22Rv1 (cell line): ENCODE data around the gene MYOCD.

Experiments used
- H3K27ac ChIP-seq: fragments of 450-650 bp; 2 replicates; pipeline ENCODE4 v1.5.1; 2017
- ZFX ChIP-seq: fragments of 450-650 bp; IDR thresholded peaks from 2 replicates; pipeline ENCODE4 v1.6.1; 2017; ENCODE audit warnings: antibody characterized with exemption, borderline replicate concordance
- TF ChIP-seq, protein P1 (sequence below): fragments of 450-650 bp; IDR thresholded peaks from 2 replicates; pipeline ENCODE4 v1.5.1; 2017; ENCODE audit warnings: mild to moderate bottlenecking

Gene MYOCD

DNA sequence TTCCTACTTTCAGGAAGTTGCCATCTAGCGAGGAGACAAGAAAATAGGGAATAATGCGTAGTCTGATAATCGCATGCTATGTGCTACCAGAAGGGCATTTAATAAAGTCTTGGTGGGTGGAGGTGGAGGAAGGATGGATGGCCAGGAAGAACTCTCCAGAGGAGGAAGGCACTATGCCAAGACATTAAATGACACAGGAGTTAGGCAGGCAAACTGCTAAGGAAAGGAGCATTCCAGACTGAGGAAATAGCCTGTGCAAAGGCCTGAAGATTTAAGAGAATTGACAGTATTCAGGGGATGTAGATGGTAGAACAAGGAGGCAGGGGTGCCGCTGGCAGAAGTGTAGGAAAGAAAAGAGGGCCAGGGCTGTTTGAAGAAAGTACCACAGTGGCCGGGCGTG lies 104.3 kb downstream of the MYOCD start:
- no peak overlapping the region for H3K27ac ChIP-seq
- TF ChIP-seq, protein P1, sequence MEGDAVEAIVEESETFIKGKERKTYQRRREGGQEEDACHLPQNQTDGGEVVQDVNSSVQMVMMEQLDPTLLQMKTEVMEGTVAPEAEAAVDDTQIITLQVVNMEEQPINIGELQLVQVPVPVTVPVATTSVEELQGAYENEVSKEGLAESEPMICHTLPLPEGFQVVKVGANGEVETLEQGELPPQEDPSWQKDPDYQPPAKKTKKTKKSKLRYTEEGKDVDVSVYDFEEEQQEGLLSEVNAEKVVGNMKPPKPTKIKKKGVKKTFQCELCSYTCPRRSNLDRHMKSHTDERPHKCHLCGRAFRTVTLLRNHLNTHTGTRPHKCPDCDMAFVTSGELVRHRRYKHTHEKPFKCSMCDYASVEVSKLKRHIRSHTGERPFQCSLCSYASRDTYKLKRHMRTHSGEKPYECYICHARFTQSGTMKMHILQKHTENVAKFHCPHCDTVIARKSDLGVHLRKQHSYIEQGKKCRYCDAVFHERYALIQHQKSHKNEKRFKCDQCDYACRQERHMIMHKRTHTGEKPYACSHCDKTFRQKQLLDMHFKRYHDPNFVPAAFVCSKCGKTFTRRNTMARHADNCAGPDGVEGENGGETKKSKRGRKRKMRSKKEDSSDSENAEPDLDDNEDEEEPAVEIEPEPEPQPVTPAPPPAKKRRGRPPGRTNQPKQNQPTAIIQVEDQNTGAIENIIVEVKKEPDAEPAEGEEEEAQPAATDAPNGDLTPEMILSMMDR: no peak
- TF ChIP-seq ZFX: no peak

DNA sequence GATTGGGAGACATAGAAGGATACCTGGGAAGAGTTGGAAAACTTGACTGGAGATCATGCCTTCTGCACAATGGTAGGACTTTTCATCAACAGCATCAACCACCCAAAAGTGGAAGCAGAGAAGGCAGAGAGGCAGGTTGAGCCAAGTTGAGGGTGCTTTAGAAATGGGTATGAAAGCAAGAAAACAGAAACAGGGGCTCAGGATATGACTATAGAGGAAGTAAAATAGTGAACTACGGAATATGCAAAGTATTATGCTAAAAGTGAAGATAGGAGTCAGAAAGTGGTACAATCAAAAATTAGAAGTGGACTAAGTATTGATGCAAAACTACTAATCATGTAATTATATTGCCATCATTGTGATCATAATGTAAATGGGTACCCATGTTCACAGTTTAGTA lies 107.5 kb downstream of the MYOCD start:
- TF ChIP-seq ZFX: no peak
- TF ChIP-seq, protein P1: no peak
- no peak overlapping the region for H3K27ac ChIP-seq

DNA sequence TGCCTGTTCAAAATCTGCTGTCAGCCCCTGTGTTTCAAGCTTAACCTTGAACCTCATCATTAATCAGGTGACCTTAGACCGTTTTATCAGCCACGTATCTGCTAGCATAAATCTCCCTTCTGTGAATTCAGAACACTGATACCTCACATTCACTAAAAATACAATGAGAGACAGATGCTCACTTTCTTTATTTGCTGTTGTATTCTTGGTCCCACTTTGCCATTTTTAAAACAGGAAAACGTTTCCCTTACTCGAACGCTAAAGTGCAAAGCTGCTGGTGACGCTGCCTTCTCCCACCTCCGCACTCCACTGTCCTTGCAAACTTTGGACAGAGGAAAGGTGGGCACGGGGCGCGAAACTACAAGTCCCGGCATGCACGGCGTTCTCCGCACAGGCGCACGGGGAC lies 123.4 kb downstream of the MYOCD start:
- no peak overlapping the region for H3K27ac ChIP-seq

DNA sequence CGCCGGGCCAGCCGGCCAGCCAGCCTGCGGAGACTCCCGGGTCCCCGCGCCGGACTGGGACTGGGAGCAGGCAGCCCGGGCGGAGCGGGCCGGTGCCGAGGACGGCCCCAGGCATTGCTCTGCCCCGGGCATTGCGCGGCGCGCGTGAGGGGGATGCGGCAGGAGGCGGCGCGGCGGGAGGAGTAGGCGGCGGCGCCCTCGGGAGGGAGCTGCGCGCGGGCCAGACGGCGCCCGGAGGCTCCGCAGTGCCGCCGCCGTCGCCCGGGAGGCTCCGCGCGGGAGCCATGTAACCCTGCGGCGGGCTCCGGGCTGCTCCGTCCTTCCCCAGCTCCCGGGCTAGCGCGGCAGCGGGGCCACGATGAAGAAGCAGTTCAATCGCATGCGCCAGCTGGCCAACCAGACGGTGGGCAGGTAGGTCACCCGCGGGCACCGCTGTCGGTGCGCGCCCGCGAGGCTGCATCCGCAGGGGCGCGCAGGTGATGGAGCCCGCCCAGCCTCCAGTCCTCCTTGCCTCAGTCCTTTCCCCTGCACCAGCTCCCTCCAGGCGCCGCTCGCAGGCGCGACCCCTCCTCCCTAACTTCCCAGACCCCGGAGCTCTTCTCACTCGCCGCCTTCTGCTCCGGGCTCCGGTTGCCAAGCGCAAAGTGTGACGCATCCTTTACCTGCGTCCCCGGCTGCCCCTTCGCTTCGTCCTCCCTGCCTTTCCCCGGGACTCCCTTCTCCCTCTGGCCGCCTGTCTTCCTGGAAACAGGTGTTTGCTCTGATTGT lies 124.0 kb downstream of the MYOCD start, which contains the start of gene ARHGAP44:
ARHGAP44 (plus strand) TSS at position 18 of the 768 bp plus-strand sequence; CDS start at position 359, 341 bp downstream.
- H3K27ac ChIP-seq: no peak within 1 kb of the TSS

More for the DNA sequence above, 123.4 kb downstream of the MYOCD start:
- TF ChIP-seq, protein P1: no peak
- no peak for TF ChIP-seq ZFX

DNA sequence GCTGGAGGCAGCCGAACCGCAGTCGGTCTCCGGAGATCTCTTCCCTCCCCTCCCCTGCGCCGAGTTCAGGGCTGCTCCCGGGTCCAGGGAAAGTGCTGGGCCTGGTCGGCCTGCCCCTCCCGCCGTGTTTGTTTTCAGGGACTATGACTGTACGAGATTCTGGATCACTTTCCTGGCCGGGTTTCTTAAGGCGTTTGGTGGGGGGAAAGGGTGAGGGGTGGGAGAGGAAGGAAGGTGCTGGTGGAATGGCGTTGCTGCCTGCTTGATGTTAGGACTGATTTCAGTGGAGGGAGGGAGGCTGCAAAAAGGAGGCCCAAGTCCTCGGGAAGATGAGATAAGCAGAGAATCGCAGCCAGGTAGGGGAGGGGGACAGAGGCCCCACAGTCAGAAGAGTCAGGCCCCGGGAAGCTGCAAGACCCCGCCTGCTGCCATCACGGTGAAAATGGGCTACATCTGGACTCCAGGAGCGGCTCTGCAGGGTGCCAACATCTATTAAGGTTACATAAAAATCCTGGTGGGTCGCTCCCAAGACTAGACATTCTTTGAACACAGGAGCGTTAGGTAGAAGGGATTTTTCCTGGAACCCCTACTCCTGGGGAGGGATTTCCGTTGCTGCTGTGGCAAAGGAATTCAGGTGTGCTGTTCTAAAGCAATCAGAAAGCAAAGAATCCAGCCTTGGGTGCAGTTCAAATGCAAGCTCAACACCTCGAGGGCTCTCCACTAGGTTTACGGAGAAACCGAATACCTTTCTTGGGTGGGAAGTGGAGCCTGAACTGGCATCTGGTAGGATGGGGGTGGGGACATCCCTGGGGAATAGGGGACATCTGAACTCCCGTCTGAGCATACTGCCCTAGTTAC lies 124.8 kb downstream of the MYOCD start:
- TF ChIP-seq ZFX: no peak
- TF ChIP-seq, protein P1: no peak
- no peak overlapping the region for H3K27ac ChIP-seq

More for the DNA sequence above, 124.0 kb downstream of the MYOCD start, which contains the start of gene ARHGAP44:
- no peak for TF ChIP-seq ZFX
- TF ChIP-seq, protein P1: peak; percentile 13; the same call in 1 of the 2 replicates

DNA sequence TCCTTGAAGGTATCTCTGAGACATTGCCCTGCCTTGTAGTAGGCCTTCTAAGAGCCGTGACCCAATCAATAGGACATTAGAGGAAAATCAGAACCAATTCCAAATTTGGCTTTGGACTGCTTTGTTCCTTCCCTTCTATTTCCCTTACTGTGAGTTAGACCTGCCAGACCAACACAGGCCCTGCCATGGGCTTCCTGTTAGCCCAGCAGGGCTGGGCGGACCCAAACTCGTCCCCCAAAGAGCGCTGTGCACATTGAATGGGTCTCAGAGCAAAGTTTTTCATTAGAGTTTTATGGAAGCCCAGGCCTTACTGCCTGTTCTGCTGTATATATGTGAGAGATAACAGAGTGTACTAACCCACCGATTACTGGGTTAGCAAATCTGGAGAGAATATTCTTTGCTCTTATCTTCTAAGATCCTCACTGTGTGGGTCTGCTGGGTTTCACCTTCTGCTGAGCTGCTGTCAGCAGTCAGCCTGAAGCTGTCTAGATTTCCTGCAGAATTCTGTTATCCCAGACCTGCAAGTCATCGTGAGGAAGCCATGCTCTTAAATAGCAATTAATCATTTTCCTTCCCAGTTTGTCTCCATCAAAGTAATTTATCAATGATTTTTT lies 129.3 kb downstream of the MYOCD start:
- no peak overlapping the region for H3K27ac ChIP-seq
- TF ChIP-seq, protein P1: no peak
- TF ChIP-seq ZFX: no peak
